K562 (cell line): ENCODE measurements around the gene CTF1. TPM values are rescaled to one million over a fixed set of nuclear protein-coding genes. Genes with fewer than 3 reads are reported as not detected.

Source experiments
- COPS2 ChIP-seq: fragments of 450-650 bp; conservative IDR thresholded peaks from 2 replicates; pipeline ENCODE4 v1.6.1; 2016; ENCODE audit warnings: mild to moderate bottlenecking, moderate library complexity
- CREBBP ChIP-seq: IDR thresholded peaks from one replicate; pipeline ENCODE4 v1.6.1; 2012; ENCODE audit warnings: low read depth, mild to moderate bottlenecking, control low read depth, inconsistent platforms, low read length
- DIDO1 ChIP-seq: fragments of 450-650 bp; IDR thresholded peaks from 2 replicates; pipeline ENCODE4 v1.6.1; 2016; ENCODE audit warnings: low read depth, missing biosample characterization, missing genetic modification characterization
- HNRNPLL ChIP-seq: fragments of 200-400 bp; formaldehyde crosslinking; IDR thresholded peaks from 2 replicates; pipeline ENCODE4 v1.6.1; 2017; ENCODE audit warnings: low read length, low read depth, mild to moderate bottlenecking; ENCODE audit not compliant: poor library complexity, severe bottlenecking
- PTRF ChIP-seq: fragments of 450-650 bp; IDR thresholded peaks from 2 replicates; pipeline ENCODE4 v1.6.1; 2016; ENCODE audit warnings: mild to moderate bottlenecking, missing genetic modification characterization, missing compliant biosample characterization
- WHSC1 ChIP-seq: IDR thresholded peaks from one replicate; pipeline ENCODE4 v1.6.1; 2012; ENCODE audit warnings: low read length, control low read depth, inconsistent platforms
- ZBTB8A ChIP-seq: fragments of 450-650 bp; IDR thresholded peaks from 2 replicates; pipeline ENCODE4 v1.6.1; 2018; ENCODE audit warnings: mild to moderate bottlenecking, moderate library complexity; ENCODE audit not compliant: partially characterized antibody
- polyA plus RNA-seq, 8 experiments: library from polyadenylated mRNA; depleted of rRNA in 4 of 8; stranded (reverse) in 5 of 8; unstranded in 3 of 8; fragments of >200 nt; fragmentation: Nextera tagmentation in 2 of 8; fragmentation: Illumina TruSeq in 1 of 8; extraction: Ambion mirVana in 2 of 8; extraction: Trizol in 1 of 8; gene quantifications; 2 replicates each; pipeline versions ENCODE4 v1.2.1 to v1.2.3, GENCODE V29; 2011 to 2014; ENCODE audit warnings: inconsistent platforms in 1 of 8, missing spikeins in 1 of 8
- total RNA-seq, 7 experiments: library from RNA; depleted of rRNA in 6 of 7; stranded (reverse); fragments of >200 nt in 6 of 7; fragmentation: Illumina TruSeq in 2 of 7; extraction: Trizol in 2 of 7; gene quantifications; 2 replicates each; pipeline versions ENCODE4 v1.2.1 to v1.2.3, GENCODE V29; 2011 to 2021; ENCODE audit warnings: low replicate concordance in 1 of 7
- TF ChIP-seq, protein P1 (sequence below): fragments of 450-650 bp; IDR thresholded peaks from 2 replicates; pipeline ENCODE4 v1.6.1; 2016; ENCODE audit warnings: low read depth
- TF ChIP-seq, protein P2 (sequence below): fragments of 250-450 bp; sonication (Bioruptor Pico); IDR thresholded peaks from 2 replicates; pipeline ENCODE4 v1.8.0; 2022; ENCODE audit warnings: inconsistent platforms

Gene CTF1
- total and polyA plus RNA-seq, 9 of the 15 experiments (the other 6 are each of a cell fraction or from before 2014, with no cell fraction given): 0.24 to 2.5 (median 0.44) TPM

DNA sequence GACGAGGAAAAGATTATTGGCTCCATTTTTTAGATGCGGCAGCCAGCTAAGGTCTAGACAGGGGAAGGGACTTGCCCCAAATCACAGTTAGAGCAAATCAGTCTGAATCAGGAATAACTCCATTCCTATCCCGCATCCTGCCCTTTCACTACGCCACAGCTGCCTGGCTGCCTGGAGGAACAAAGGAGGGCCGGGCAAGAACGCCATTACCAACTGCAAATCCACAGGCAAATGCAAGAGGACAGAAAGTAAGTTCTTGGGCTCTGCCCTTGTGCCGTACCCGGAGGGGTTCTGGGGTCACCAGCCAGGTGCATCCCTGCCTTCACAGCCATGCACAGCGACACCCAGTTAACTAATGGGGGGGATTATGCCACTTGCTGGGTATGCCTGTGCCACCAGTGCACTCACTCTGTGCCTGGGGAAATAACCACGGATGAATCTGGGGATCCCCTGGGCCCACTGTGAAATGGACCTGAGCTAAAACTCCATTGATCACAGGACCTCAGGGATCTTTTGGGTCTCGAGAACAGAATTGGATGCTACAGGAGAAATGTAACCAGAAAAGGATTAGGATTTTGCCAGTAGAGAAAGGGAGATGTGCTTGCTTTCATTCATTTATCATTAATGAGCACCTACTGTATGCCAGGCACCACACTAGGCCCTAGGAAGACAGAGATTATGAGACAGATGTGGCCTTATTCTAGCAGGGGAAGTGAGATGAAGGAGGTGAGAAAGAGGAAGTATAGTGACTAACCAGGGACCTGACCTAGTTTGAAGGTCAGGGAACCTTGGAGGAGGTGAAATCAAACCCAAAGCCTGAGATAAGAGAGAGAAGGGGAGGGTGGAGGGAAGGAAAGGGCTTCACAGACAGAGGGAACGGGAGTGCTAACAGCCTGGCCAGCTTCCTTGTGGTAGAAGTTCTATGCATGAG lies 20.3 kb upstream of the CTF1 start (continued):
- TF ChIP-seq, protein P1, sequence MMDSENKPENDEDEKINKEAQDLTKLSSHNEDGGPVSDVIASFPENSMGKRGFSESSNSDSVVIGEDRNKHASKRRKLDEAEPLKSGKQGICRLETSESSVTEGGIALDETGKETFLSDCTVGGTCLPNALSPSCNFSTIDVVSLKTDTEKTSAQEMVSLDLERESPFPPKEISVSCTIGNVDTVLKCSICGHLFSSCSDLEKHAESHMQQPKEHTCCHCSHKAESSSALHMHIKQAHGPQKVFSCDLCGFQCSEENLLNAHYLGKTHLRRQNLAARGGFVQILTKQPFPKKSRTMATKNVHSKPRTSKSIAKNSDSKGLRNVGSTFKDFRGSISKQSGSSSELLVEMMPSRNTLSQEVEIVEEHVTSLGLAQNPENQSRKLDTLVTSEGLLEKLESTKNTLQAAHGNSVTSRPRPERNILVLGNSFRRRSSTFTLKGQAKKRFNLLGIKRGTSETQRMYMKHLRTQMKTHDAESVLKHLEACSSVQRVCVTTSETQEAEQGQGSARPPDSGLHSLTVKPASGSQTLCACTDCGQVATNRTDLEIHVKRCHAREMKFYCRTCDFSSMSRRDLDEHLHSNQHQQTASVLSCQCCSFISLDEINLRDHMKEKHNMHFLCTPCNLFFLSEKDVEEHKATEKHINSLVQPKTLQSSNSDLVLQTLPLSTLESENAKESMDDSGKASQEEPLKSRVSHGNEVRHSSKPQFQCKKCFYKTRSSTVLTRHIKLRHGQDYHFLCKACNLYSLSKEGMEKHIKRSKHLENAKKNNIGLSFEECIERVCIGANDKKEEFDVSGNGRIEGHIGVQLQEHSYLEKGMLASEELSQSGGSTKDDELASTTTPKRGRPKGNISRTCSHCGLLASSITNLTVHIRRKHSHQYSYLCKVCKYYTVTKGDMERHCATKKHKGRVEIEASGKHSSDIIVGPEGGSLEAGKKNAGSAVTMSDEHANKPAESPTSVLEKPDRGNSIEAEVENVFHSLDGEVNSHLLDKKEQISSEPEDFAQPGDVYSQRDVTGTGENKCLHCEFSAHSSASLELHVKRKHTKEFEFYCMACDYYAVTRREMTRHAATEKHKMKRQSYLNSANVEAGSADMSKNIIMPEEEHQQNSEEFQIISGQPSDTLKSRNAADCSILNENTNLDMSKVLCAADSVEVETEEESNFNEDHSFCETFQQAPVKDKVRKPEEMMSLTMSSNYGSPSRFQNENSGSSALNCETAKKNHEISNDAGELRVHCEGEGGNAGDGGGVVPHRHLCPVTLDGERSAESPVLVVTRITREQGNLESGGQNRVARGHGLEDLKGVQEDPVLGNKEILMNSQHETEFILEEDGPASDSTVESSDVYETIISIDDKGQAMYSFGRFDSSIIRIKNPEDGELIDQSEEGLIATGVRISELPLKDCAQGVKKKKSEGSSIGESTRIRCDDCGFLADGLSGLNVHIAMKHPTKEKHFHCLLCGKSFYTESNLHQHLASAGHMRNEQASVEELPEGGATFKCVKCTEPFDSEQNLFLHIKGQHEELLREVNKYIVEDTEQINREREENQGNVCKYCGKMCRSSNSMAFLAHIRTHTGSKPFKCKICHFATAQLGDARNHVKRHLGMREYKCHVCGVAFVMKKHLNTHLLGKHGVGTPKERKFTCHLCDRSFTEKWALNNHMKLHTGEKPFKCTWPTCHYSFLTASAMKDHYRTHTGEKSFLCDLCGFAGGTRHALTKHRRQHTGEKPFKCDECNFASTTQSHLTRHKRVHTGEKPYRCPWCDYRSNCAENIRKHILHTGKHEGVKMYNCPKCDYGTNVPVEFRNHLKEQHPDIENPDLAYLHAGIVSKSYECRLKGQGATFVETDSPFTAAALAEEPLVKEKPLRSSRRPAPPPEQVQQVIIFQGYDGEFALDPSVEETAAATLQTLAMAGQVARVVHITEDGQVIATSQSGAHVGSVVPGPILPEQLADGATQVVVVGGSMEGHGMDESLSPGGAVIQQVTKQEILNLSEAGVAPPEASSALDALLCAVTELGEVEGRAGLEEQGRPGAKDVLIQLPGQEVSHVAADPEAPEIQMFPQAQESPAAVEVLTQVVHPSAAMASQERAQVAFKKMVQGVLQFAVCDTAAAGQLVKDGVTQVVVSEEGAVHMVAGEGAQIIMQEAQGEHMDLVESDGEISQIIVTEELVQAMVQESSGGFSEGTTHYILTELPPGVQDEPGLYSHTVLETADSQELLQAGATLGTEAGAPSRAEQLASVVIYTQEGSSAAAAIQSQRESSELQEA: no peak
- TF ChIP-seq PTRF (tag) (no peak), WHSC1 (no peak), HNRNPLL (no peak), ZBTB8A (no peak), COPS2 (no peak), DIDO1 (tag) (no peak), CREBBP (no peak)
- TF ChIP-seq, protein P2, sequence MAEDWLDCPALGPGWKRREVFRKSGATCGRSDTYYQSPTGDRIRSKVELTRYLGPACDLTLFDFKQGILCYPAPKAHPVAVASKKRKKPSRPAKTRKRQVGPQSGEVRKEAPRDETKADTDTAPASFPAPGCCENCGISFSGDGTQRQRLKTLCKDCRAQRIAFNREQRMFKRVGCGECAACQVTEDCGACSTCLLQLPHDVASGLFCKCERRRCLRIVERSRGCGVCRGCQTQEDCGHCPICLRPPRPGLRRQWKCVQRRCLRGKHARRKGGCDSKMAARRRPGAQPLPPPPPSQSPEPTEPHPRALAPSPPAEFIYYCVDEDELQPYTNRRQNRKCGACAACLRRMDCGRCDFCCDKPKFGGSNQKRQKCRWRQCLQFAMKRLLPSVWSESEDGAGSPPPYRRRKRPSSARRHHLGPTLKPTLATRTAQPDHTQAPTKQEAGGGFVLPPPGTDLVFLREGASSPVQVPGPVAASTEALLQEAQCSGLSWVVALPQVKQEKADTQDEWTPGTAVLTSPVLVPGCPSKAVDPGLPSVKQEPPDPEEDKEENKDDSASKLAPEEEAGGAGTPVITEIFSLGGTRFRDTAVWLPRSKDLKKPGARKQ (CRISPR knock-in tag): no peak
